ENCODE data around the gene AKIP1. TPM values are rescaled to one million over a fixed set of nuclear protein-coding genes. Genes with fewer than 3 reads are reported as not detected.
"Not testable (repeated sequence)": the region's sequence is repeated elsewhere in the genome, so short reads cannot be mapped to it uniquely, and the experiment has no call there.

The AKIP1 gene
- total RNA-seq, 2 donors from 2014 or later = 28.8 to 58.7 TPM

- no peak overlapping the region for H3K4me3 ChIP-seq
- no peaks in the 10 kb centered on the region for H3K4me1 ChIP-seq (ENCODE audit: control insufficient read depth in 1 of 2, low read depth in 2 of 2)
- no peak overlapping the region for H3K27ac ChIP-seq
- H3K36me3 ChIP-seq = no peaks in the 10 kb centered on the region
- DNase-seq (ENCODE audit: low spot score) (no peak), ATAC-seq (ENCODE audit: insufficient number of reproducible peaks, low FRiP score, low read depth) (no peak)
- H3K27me3 ChIP-seq (replicated peaks; ENCODE audit: insufficient read depth) = no peaks in the 10 kb centered on the region
- TF ChIP-seq CTCF (IDR thresholded peaks at IDR 0.05) = no peak
- H3K9me3 ChIP-seq = no peaks in the 10 kb centered on the region
These were observed 18.1 kb downstream of the AKIP1 start for GRCh38 chr11:8928981-8929615.

GRCh38 chr11:8930456-8931175 lies 19.6 kb downstream of the AKIP1 start:
- Histone ChIP-seq H3K4me3 (no peak overlapping the region), H3K27ac (no peak overlapping the region), H3K36me3 (no peaks in the 10 kb centered on the region), H3K9me3 (no peaks in the 10 kb centered on the region), H3K27me3 (replicated peaks; ENCODE audit: insufficient read depth) (no peaks in the 10 kb centered on the region), H3K4me1 (ENCODE audit: control insufficient read depth in 1 of 2, low read depth in 2 of 2) (no peaks in the 10 kb centered on the region)
- no peak for TF ChIP-seq CTCF (IDR thresholded peaks at IDR 0.05)
- ATAC-seq (ENCODE audit: insufficient number of reproducible peaks, low FRiP score, low read depth) (no peak), DNase-seq (ENCODE audit: low spot score) (no peak)

GRCh38 chr11:8932564-8933180 lies 21.7 kb downstream of the AKIP1 start, which contains the start of gene C11orf16:
C11orf16 (minus strand) TSS chr11:8932947; CDS start chr11:8932308, 639 bp downstream.
- Histone ChIP-seq H3K4me1 (ENCODE audit: control insufficient read depth in 1 of 2, low read depth in 2 of 2) (no peaks in the 10 kb centered on the region), H3K27me3 (replicated peaks; ENCODE audit: insufficient read depth) (no peaks in the 10 kb centered on the region), H3K36me3 (no peaks in the 10 kb centered on the region), H3K4me3 (no peak within 1 kb of the TSS), H3K27ac (no peak within 1 kb of the TSS), H3K9me3 (no peaks in the 10 kb centered on the region)
- ATAC-seq (ENCODE audit: insufficient number of reproducible peaks, low FRiP score, low read depth) = no peak
- no peak for DNase-seq (ENCODE audit: low spot score)
- no peak for TF ChIP-seq CTCF (IDR thresholded peaks at IDR 0.05)

- Histone ChIP-seq H3K27ac (no peak overlapping the region), H3K9me3 (no peaks in the 10 kb centered on the region), H3K27me3 (replicated peaks; ENCODE audit: insufficient read depth) (no peaks in the 10 kb centered on the region), H3K36me3 (no peaks in the 10 kb centered on the region), H3K4me3 (no peak overlapping the region), H3K4me1 (ENCODE audit: control insufficient read depth in 1 of 2, low read depth in 2 of 2) (no peaks in the 10 kb centered on the region)
- no peak for ATAC-seq (ENCODE audit: insufficient number of reproducible peaks, low FRiP score, low read depth)
- no peak for DNase-seq (ENCODE audit: low spot score)
- no peak for TF ChIP-seq CTCF (IDR thresholded peaks at IDR 0.05)
These were observed 22.9 kb downstream of the AKIP1 start for GRCh38 chr11:8933931-8934330.

- no peak overlapping the region for H3K27ac ChIP-seq
- H3K4me1 ChIP-seq (ENCODE audit: control insufficient read depth in 1 of 2, low read depth in 2 of 2) = no peaks in the 10 kb centered on the region
- H3K27me3 ChIP-seq (replicated peaks; ENCODE audit: insufficient read depth) = no peaks in the 10 kb centered on the region
- no peak for ATAC-seq (ENCODE audit: insufficient number of reproducible peaks, low FRiP score, low read depth)
- no peaks in the 10 kb centered on the region for H3K36me3 ChIP-seq
- H3K9me3 ChIP-seq = no peaks in the 10 kb centered on the region
- H3K4me3 ChIP-seq = no peak overlapping the region
- no peak for DNase-seq (ENCODE audit: low spot score)
- TF ChIP-seq CTCF (IDR thresholded peaks at IDR 0.05) = no peak
These were observed 23.9 kb downstream of the AKIP1 start for GRCh38 chr11:8934742-8935488.

DNA sequence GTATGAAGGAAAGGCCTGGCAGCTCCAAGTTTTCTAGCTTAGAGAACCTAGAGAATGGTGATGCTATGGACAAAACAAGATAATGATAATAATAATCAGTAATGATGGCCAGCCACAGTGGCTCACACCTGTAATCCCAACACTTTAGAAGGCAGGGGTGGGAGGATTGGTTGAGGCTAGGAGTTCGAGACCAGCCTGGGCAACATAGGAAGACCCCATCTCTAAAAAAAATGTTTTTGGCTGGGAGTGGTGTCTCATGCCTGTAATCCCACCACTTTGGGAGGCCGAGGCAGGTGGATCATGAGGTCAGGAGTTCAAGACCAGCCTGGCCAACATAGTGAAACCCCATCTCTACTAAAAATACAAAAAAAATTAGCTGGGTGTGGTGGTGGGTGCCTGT lies 24.8 kb downstream of the AKIP1 start:
- not testable (repeated sequence) for H3K36me3 ChIP-seq; DNase-seq (ENCODE audit: low spot score); H3K9me3 ChIP-seq; ATAC-seq (ENCODE audit: insufficient number of reproducible peaks, low FRiP score, low read depth); H3K27ac ChIP-seq; H3K4me3 ChIP-seq; H3K27me3 ChIP-seq (replicated peaks; ENCODE audit: insufficient read depth); H3K4me1 ChIP-seq (ENCODE audit: control insufficient read depth in 1 of 2, low read depth in 2 of 2)

Data from thoracic aorta (tissue), 2 donors.